WI38 (cell line): ENCODE results near the gene FOS.
A peak's percentile ranks its signal among the peaks of the same experiment; 100 is the strongest.
"Not testable (repeated sequence)": the region's sequence is repeated elsewhere in the genome, so short reads cannot be mapped to it uniquely, and the experiment has no call there.

Source experiments
- H3K4me3 ChIP-seq: 2 replicates; pipeline ENCODE4 v1.5.1; 2011; ENCODE audit warnings: low read depth, mild to moderate bottlenecking, control low read depth, low read length
- CTCF ChIP-seq: IDR thresholded peaks from 2 replicates; pipeline ENCODE4 v1.5.1; 2012; ENCODE audit warnings: low read depth, mild to moderate bottlenecking, control low read depth, low read length

FOS gene

GRCh38 chr14:75306927-75307699 is 28.5 kb downstream of the FOS start:
- no peak for TF ChIP-seq CTCF
- H3K4me3 ChIP-seq = no peak overlapping the region

- TF ChIP-seq CTCF = peak; percentile 82
- H3K4me3 ChIP-seq = no peak overlapping the region
Measured at GRCh38 chr14:75307700-75308379, 29.2 kb downstream of the FOS start.

GRCh38 chr14:75308991-75309390 is 30.4 kb downstream of the FOS start:
- not testable (repeated sequence) for H3K4me3 ChIP-seq

GRCh38 chr14:75309561-75309960 is 30.9 kb downstream of the FOS start:
- not testable (repeated sequence) for H3K4me3 ChIP-seq

GRCh38 chr14:75310295-75311111 is 31.9 kb downstream of the FOS start:
- no peak overlapping the region for H3K4me3 ChIP-seq
- TF ChIP-seq CTCF = no peak

- no peak for TF ChIP-seq CTCF
- no peak overlapping the region for H3K4me3 ChIP-seq
Measured at GRCh38 chr14:75311356-75311755, 32.7 kb downstream of the FOS start.

GRCh38 chr14:75312341-75312740 is 33.7 kb downstream of the FOS start:
- no peak for TF ChIP-seq CTCF
- H3K4me3 ChIP-seq = no peak overlapping the region

GRCh38 chr14:75313294-75313693 is 34.7 kb downstream of the FOS start:
- H3K4me3 ChIP-seq = no peak overlapping the region
- TF ChIP-seq CTCF = no peak
